ENCODE results near the gene SNX1.
"Not testable (repeated sequence)": the region's sequence is repeated elsewhere in the genome, so short reads cannot be mapped to it uniquely, and the experiment has no call there.

Gene SNX1

DNA sequence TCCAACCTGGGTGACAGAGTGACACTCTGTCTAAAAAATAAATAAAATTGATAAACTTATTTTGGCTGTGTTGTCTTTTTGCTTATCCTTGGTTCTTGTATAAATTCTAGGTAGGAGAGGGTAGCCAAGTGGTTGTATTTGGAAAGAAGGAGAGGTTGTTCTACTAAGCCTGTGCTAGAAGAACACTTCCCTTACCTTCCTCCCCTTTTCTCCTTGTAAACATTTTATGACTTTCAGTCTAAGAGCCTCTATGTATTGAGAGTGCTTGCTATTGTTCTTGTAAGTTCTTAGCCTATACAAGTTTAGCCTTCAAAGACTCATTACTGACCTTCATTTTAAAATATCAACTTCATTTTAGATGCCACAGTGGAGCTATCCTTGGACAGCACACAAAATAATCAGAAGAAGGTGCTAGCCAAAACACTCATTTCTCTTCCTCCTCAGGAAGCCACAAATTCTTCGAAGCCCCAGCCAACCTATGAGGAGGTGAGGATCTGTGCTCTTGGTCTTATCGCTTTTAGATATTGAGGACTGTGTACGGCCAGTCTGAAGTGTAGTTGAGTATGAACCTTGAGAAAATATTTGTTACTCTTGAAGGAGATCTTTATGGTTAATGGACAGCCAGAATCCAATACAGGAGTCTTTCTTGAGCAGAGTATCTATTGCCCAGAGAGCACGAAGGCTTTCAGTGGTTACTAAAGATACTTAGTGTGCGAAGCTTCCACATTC, 22.1 kb downstream of the SNX1 start:
- DNase-seq: no peak

DNA sequence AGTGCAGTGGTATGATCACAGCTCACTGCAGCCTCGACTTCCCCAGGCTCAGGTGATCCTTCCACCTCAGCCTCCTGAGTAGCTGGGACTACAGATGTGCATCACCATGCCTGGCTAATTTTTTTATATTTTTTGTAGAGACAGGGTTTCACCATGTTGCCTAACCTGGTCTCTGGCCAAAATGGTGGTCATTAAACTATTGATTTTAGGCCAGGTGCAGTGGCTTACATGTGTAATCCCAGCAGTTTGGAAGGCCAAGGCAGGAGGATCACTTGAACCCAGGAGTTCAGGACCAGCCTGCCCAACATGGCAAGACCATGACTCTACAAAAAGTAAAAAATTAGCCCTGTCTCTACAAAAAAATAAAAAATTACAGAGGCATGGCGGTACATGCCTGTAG, 24.5 kb downstream of the SNX1 start:
- not testable (repeated sequence) for DNase-seq

DNA sequence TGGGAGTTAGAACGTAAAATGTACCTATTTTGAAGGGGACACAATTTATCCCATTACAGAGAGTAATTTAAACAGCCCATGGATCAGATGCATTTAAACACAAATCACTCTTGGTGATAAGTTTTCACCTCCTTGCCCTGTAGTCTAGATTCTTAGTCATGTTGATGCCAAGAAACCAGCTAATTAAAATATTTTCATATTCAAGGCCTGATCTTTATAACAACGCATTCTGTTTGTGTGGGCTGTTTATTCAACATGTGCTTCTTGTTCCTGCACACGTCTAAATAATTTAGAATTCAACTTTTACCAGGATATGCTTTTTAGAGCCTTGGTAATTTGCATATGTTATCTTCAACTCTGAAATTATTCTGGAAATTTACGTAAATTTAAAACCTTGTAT, 25.8 kb downstream of the SNX1 start:
- no peak for DNase-seq

DNA sequence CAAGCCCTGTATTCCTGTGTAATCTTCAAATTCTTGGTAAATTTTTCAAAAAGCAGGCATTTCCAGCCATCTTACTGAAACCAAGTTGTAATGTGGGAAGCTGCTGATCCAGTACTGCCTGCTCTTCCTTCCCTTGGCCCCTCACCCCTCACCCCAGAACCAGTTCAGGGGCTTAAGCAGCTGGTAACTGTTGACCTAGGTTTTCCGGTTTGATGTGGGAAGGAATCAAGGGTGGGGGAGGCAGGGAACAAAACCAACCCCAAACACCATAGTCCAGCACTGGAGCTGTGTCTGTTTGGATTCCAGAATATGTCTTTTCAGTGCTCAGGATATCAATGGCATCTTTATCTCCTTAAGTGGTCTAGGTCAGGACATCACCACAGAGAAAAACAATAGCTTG, 26.7 kb downstream of the SNX1 start:
- no peak for DNase-seq

GRCh38 chr15:64122936-64123351, 27.2 kb downstream of the SNX1 start:
- DNase-seq: no peak

GRCh38 chr15:64125978-64126377, 30.2 kb downstream of the SNX1 start:
- DNase-seq: no peak

GRCh38 chr15:64127521-64128270, 31.9 kb downstream of the SNX1 start:
- DNase-seq: no peak

- no peak for DNase-seq
Observed at GRCh38 chr15:64130159-64130558, 34.4 kb downstream of the SNX1 start.

- DNase-seq: no peak
Observed at GRCh38 chr15:64131547-64131946, 35.8 kb downstream of the SNX1 start.

- DNase-seq: no peak
Observed at GRCh38 chr15:64132217-64132616, 36.4 kb downstream of the SNX1 start.

- DNase-seq: no peak
Observed at GRCh38 chr15:64133623-64134344, 38.0 kb downstream of the SNX1 start.

GRCh38 chr15:64134345-64134829, 38.6 kb downstream of the SNX1 start:
- no peak for DNase-seq

GRCh38 chr15:64136347-64136746, 40.6 kb downstream of the SNX1 start:
- no peak for DNase-seq

DNA sequence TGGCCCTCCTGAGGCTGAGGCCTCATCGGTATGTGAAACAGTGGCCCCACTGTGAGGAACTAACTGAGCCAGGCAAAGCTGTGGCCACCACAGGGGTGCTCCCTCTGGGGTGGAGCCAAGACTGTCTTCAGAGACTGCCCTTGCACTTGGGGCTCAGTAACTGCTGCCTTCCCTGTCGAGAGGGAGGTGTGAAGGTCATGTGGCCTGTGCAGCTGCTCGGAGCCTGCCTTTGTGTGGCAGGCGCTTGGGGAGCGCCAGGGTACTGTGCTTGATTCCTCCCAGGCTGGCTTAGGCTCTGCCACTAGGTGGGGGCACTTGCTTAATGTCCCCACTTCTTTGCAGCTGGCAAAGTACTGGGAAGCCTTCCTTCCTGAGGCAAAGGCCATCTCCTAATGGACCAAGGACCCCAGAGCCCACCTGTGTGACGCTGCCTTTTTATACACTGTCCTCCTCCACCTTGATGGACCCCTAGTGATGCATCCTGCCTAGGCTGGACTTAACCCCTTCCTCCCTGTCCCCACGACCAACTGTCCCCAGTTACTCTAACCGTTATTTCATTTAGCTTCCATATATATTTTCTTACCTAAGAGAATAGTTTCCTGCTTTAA, 41.5 kb downstream of the SNX1 start:
- no peak for DNase-seq

DNA sequence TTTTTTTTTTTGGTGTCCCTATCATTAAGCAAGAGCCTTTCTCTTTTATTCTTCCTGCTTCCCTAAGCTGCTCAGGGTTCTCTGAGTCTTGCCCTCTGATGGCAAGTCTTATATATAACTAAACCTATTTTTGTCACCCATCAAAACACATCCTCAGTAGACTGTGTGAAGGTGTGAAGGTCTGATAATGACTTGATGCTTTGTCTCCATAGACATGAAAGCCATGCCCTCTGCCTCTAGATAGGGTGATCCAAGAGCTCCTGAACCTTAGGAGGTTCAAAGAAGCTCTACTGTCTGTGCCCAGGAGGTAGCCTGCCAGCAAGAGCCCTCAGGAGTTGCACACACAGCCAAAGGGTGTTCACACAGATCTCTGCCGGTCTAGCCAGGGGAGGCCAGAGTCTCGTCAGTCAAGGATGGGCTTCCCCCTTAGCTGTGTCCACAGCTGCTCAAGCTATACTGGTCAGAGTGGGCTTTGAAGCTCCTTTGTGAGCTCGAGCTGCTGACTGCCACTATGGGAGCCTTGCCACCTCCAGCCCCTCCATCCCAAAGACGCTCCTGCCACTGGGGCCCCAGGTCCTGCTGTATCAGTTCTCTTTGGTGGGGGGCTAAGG, 42.7 kb downstream of the SNX1 start:
- no peak for DNase-seq

GRCh38 chr15:64141798-64142512, 46.2 kb downstream of the SNX1 start:
- DNase-seq: no peak

GRCh38 chr15:64143276-64143675, 47.5 kb downstream of the SNX1 start:
- no peak for DNase-seq

DNA sequence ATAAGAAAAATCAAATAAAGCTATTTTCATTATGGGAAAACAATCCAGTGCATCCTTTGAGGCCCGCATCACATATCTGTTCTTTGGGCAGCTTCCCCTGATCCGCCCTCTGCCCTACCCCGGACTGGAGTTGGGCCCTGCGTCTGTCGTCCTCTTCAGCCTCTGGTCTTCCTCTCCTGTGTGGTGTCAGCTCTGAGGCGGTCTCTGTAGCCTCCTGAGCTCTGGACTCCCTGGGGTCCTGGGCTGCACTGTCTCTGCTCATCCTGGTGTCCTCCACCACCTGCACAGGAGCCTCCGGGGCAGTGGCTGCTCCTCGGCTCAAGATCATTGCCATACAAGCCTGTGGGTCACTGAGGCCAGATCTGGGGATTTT, 48.4 kb downstream of the SNX1 start:
- DNase-seq: no peak

DNA sequence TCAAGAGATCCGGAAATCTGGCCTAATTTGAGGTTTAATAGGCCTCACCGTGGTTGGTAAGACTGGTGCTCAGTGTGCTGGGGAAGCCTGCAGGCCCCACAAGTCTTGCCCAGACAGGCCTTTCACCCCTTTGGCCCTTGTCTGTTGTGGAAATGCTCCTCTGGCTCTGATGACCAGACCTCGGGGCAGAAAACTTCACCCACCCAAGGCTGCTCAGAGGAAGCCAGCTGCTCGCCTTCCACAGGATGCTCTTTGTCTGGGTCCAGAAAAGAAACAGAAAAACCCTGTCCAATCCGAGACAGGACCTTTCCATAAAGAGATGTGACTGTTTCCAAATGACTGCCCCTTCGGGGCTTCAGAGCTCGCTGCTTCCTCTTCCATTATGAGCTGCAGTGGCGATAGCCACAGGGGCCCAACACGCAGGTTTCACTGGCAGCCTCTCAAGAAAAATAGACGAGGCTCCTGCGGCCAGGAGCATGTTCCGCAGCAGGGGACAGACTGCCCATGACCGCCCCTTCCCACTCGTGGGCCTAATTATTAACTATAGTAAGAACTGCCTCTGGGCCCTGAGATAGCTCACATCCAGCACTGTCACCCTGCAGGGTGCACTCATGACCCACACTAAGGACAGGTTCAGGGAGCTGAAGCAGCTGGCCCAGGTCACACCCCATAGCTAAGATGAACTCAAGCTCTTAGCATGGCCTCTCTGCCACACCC, 48.9 kb downstream of the SNX1 start:
- DNase-seq: no peak

- no peak for DNase-seq
Observed at GRCh38 chr15:64146041-64146440, 50.3 kb downstream of the SNX1 start.

DNA sequence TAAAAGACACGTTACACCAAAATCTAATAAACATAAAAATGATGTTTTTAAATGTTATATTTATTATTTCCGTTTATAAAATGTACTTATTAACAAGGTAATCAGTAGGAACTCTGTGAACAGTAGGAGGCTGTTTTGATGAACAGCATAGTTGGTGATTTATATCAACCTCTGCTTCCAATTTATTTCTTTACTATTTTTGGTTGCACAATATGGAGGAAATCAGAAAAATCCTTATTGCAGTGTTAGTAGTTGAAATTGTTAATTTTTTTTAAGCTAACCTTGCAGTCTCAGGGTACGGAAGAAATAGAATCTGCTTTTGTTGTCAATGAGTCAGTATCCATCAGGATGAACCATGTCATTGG, 50.7 kb downstream of the SNX1 start:
- DNase-seq: no peak
